ENCODE measurements around the gene FOXR1.
"Not testable (repeated sequence)": the region's sequence is repeated elsewhere in the genome, so short reads cannot be mapped to it uniquely, and the experiment has no call there.

DNA sequence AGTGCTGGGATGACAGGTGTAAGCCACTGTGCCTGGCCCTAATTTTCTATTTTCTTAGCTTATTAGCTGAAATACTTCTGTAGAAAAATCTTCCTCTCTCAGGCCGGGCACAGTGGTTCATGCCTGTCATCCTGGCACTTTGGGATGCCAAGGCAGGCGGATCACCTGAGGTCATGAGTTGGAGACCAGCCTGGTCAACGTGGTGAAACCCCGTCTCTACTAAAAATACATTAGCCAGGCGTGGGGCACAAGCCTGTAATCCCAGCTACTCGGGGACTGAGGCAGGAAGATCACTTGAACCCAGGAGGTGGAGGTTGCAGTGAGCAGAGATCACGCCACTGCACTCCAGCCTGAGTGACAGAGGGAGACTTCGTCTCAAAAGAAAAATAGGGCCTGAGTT, 12.8 kb downstream of the FOXR1 start:
- TF ChIP-seq, protein P1, sequence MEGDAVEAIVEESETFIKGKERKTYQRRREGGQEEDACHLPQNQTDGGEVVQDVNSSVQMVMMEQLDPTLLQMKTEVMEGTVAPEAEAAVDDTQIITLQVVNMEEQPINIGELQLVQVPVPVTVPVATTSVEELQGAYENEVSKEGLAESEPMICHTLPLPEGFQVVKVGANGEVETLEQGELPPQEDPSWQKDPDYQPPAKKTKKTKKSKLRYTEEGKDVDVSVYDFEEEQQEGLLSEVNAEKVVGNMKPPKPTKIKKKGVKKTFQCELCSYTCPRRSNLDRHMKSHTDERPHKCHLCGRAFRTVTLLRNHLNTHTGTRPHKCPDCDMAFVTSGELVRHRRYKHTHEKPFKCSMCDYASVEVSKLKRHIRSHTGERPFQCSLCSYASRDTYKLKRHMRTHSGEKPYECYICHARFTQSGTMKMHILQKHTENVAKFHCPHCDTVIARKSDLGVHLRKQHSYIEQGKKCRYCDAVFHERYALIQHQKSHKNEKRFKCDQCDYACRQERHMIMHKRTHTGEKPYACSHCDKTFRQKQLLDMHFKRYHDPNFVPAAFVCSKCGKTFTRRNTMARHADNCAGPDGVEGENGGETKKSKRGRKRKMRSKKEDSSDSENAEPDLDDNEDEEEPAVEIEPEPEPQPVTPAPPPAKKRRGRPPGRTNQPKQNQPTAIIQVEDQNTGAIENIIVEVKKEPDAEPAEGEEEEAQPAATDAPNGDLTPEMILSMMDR (IDR thresholded peaks at IDR 0.05; ENCODE audit: insufficient read depth, low read depth, low read length): not testable (repeated sequence)
- TF ChIP-seq EZH2 (IDR thresholded peaks at IDR 0.05; ENCODE audit: insufficient read depth, low read length): not testable (repeated sequence)
